Stimulated activated CD4-positive, alpha-beta T cell treated with anti-CD3 and anti-CD28 coated beads, Interleukin-1b, Interleukin-23, amount 100 ng/mL, for 1 hour (primary cell): ENCODE measurements around the gene CLP1.
"Not testable (repeated sequence)": the region's sequence is repeated elsewhere in the genome, so short reads cannot be mapped to it uniquely, and the experiment has no call there.

Experiments used
- DNase-seq, 2 donors: peaks; one replicate each; pipeline ENCODE4 v3.0.0-alpha.2; 2020; ENCODE audit warnings: low read depth in 2 of 2

Gene CLP1

GRCh38 chr11:57641011-57641807 lies 16.4 kb upstream of the CLP1 start:
- no peak for DNase-seq

GRCh38 chr11:57643802-57644201 lies 13.8 kb upstream of the CLP1 start:
- DNase-seq = no peak

GRCh38 chr11:57644748-57645688 lies 12.5 kb upstream of the CLP1 start:
- DNase-seq = peak; percentile 75 to 78

GRCh38 chr11:57645689-57646085 lies 11.9 kb upstream of the CLP1 start:
- no peak for DNase-seq

DNA sequence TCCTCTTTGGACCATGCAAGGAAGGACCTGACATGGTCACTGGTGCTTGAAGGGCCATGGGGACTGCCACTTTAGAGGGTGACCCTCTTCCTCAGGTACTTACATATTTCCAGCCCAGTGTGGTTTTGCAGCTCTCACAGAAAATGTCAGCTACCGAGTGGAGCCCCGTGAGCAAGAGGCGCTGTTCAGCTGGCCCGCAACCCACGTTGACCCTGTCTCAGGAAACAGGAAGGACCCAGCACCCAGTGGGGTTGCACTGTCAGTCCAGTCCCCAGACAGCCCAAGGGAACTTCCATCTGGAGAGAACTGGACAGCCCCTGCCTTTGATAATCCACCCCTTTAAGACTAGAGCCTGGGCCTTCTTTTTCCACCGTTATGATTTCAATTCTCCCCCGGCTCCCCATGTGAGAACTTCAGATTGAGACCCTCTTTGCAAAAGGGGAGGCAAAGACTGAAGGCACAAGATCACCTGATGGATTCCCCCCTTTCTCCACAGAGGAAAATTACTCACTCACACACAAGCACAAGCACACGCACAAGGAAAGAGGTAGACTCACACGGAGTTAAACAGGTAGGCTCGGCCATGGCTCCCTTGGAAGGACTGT lies 11.3 kb upstream of the CLP1 start:
- no peak for DNase-seq

DNA sequence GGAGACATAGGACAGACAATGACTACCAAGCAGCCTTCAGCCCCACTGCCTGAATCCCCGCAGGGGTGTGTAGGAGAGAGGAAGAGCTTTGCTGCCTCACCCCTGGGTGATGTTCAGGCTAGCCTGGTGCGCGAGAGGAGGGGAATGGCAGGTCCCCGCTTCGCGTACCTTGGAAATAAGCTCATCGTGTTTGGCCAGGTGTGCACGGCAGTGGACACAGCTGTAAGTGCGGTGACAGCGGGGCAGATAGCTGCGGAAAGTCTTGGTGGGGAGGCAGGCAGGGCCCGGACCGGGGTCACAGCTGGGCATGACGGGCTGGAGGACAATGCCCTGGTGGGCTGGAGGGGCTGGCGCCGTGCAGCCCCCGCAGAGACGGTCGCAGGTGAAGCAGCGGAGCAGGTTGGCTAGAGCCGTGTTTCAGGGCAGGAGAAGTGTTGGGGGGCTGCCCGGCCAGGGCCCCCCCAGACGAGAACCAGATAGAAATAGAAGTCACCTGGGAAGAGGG lies 10.7 kb upstream of the CLP1 start:
- DNase-seq = no peak

DNA sequence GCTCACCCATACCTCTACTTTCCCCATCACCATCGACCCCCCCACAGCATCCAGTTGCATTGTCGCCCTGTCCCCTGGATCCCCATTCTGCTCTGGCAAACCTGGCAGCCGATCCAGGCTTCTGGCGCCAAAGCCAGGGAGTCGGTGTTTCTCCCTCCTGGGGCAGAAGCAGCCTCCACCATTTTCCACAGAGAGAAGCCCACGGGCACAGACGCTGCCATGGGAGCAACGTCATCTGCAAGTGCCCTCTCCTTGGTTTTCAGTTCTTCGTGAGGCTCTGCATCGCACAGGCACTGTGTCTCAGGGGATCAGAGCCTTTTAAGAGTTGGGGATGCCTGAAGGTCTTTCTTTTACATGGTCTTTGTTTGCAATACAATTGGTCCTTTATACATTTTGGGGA lies 10.2 kb upstream of the CLP1 start:
- no peak for DNase-seq

DNA sequence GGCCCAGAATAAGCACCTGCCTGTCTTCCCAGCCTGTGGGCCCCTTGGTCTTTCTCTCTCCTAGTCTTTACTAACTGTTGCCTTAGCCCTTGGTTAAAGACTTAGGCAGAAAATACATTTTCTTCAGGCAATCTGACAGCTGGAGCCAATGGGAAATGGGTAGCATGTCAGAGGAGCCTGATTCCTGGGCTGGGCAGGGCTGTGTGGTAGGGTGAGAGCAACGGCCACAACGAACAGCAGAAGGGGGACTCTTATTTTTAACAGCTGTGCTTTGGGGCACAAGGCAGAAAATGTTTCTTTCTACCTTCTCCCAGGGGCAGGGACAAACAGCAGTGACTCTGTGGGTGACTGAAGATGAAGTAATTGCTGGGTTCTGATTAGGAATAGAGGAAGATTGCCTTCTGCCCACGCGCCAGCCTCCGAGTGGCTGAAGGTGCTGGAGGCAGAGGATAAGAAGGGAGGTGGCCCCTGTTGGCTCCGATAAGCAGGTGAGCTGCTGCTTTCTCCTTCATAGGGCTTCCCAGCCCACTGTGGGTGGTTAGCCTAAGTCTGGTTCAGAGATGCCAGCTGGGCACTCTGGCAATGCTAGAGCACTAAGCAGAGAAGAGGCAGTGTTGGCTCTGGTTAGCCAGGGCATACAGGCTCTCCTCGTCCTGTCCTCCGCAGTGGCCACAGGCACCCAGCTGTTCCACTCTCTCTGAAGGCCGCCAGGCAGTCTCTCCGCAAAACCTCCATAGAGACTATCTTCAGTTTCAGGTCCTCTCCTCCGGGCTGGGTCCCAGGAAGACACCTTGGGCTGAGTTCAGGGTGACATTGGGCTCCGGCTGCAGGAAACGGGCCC lies 9.4 kb upstream of the CLP1 start:
- no peak for DNase-seq

- DNase-seq = no peak
These were observed 8.5 kb upstream of the CLP1 start for GRCh38 chr11:57648801-57649735.

- DNase-seq = peak; percentile 23 to 31
These were observed 7.5 kb upstream of the CLP1 start, which contains the start of gene YPEL4 for GRCh38 chr11:57649826-57650738. TSS of gene YPEL4 (minus strand) at chr11:57649912. CDS start at chr11:57647107, 2,805 bp downstream.

DNA sequence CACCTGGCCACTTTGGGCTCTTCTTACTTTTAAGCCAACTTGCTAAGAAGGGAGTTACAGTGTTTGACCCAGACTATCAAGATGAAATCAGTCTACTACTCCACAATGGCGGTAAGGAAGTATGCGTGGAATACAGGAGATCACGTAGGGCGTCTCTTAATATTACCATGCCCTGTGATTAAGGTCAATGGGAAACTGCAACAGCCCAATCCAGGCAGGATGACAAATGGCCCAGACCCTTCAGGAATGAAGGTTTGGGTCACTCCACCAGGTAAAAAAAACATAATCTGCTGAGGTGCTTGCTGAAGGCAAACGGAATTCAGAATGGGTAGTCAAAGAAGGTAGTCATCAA lies 6.8 kb upstream of the CLP1 start:
- DNase-seq = no peak

GRCh38 chr11:57651408-57651807 lies 6.2 kb upstream of the CLP1 start:
- no peak for DNase-seq

DNA sequence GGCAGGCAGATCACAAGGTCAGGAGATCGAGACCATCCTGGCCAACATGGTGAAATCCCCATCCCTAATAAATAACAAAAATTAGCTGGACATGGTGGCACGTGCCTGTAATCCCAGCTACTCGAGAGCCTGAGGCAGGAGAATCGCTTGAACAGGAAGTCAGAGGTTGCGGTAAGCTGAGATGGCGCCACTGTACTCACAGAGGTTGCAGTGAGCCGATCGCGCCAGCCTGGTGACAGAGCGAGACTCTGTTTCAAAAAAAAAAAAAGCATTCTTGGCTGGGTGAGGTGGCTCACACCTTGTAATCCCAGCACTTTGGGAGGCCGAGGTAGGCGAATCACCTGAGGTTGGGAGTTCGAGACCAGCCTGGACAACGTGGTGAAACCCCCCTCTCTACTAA lies 5.3 kb upstream of the CLP1 start:
- not testable (repeated sequence) for DNase-seq

- DNase-seq = no peak
These were observed 4.9 kb upstream of the CLP1 start for GRCh38 chr11:57652662-57653061.

DNA sequence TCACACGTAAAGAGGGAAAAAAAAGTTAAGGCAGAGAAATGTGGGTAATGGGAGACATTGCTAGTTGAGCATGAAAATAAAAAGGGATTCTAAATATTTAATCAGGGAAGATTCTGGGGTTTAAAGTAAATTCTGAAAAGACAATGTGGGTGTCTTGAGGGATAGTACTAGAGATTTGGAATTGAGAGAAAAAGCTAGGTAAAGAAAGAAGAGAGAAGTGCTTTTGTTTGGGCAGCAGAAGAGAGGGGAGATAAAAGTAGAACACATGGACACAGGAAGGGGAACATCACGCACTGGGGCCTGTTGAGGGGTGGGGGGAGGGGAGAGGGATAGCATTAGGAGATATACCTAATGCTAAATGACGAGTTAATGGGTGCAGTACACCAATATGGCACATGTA lies 4.4 kb upstream of the CLP1 start:
- DNase-seq = no peak

DNA sequence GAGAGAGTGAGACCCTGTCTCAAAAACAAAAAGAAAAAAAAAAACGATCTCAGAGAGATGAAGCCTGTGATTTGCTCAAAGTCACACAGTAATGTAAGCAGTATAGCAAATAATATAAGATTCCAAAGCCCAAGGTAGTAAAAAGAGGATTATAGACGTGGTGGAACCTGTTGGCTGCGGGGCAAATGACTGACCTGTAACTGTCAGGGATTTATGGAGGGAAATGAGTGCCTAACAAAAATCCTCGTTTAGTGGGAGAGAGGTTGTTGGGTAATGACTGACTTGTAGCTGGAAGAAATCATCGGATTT lies 723 bp upstream of the CLP1 start:
- no peak for DNase-seq

DNA sequence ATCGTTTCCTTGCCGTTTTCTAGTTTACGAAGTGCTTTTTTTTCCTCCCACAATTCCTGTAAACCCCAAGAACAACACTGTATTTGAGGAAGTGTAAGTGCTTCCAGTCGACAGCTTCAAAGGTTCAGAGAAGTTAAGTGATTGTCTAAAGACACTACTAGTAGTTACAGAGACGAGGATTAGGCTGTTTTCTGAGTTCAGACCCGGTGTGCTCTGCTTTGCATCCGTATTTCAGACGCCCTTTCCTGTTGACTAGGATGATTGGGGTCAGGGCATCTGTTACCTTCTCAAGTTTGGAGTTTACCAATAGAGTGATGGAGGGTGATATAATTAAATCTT lies 430 bp downstream of the CLP1 start:
- no peak for DNase-seq

- DNase-seq = no peak
These were observed 2.1 kb downstream of the CLP1 start for GRCh38 chr11:57659669-57660068.

GRCh38 chr11:57662893-57663292 lies 5.3 kb downstream of the CLP1 start:
- no peak for DNase-seq
